Left lung (tissue), 10 donors: ENCODE data around the gene CISTR. TPM values are rescaled to one million over a fixed set of nuclear protein-coding genes. Genes with fewer than 3 reads are reported as not detected.

Experiments used
- ATAC-seq: fragments of 200-7000 bp; cut with Tn5 transposase; one replicate; pipeline ENCODE4 v1.9.1; 2020; ENCODE audit warnings: moderate library complexity
- DNase-seq, 4 donors: peaks; one replicate each; pipeline ENCODE4 v3.0.0-alpha.2; 2013 to 2020
- H3K27ac ChIP-seq, 2 donors: fragments of 200-600 bp; sonication (generic) in 1 of 2; one replicate each; pipeline versions ENCODE4 v1.5.0 to v1.8.0; 2020 to 2021
- H3K27me3 ChIP-seq, 2 donors: fragments of 200-600 bp; sonication (generic) in 1 of 2; one replicate each; pipeline versions ENCODE4 v1.5.0 to v1.8.0; 2020 to 2021
- H3K36me3 ChIP-seq, 2 donors: fragments of 200-600 bp; sonication (generic) in 1 of 2; one replicate each; pipeline versions ENCODE4 v1.5.0 to v1.8.0; 2020 to 2021
- H3K4me1 ChIP-seq, 2 donors: fragments of 200-600 bp; one replicate each; pipeline ENCODE4 v1.8.0; 2021
- H3K4me3 ChIP-seq, 2 donors: fragments of 200-600 bp; sonication (generic) in 1 of 2; one replicate each; pipeline versions ENCODE4 v1.5.0 to v1.8.0; 2020 to 2021; ENCODE audit warnings: mild to moderate bottlenecking in 1 of 2
- H3K9me3 ChIP-seq, 2 donors: fragments of 200-600 bp; sonication (generic) in 1 of 2; one replicate each; pipeline versions ENCODE4 v1.5.0 to v1.8.0; 2020 to 2021
- CTCF ChIP-seq, 2 donors: fragments of 200-600 bp; sonication (generic) in 1 of 2; IDR thresholded peaks; one replicate each; pipeline versions ENCODE4 v1.5.0 to v1.8.0; 2021; ENCODE audit warnings: antibody characterized with exemption in 2 of 2
- intact Hi-C, 2 donors: fragments of 100-400 bp; cut with DNase I; formaldehyde crosslinking; loops; one replicate each; pipeline versions ENCODE4 v1.11.2 to v1.14.2; 2022
- polyA plus RNA-seq, 6 donors: library from polyadenylated mRNA; unstranded; fragments of 120-200 nt; gene quantifications; one replicate each; pipeline ENCODE4 v1.2.1, GENCODE V29; 2013; ENCODE audit not compliant: insufficient read length in 6 of 6
- total RNA-seq, 2 donors: library from RNA; stranded (reverse); fragmentation: NEBNext Ultra II Directional; extraction: Animal tissue kit (Norgen Biotek cat#: 25700); gene quantifications; one replicate each; pipeline ENCODE4 v1.2.1, GENCODE V29; 2021
- donor health status: DM: no; HTN: yes; CAD: no.
- donor health status: DM: no; HTN: no; CAD: no.

The CISTR gene
- total and polyA plus RNA-seq, 8 donors, result not detected

- Histone ChIP-seq H3K27me3 (peaks cover 17 to 76% of the 10 kb centered on the region in 2 donors), H3K4me3 (no peak overlapping the region), H3K27ac (no peak overlapping the region), H3K9me3 (no peaks in the 10 kb centered on the region), H3K4me1 (peaks cover 12 to 14% of the 10 kb centered on the region in 2 donors), H3K36me3 (no peaks in the 10 kb centered on the region)
- intact Hi-C loops, result no loop called here
- DNase-seq (no peak), ATAC-seq (no peak)
- no peak for TF ChIP-seq CTCF (IDR thresholded peaks at IDR 0.05)
Observed at GRCh38 chr12:53758081-53758729, 6.4 kb upstream of the CISTR start.

- Histone ChIP-seq H3K27ac (no peak overlapping the region), H3K9me3 (no peaks in the 10 kb centered on the region), H3K4me1 (peaks cover 12 to 15% of the 10 kb centered on the region in 2 donors), H3K36me3 (no peaks in the 10 kb centered on the region), H3K27me3 (peaks cover 11 to 77% of the 10 kb centered on the region in 2 donors), H3K4me3 (no peak overlapping the region)
- DNase-seq (peak in 3 of 4 donors; percentile 74 to 88 (median 76)), ATAC-seq (peak; percentile 82)
- peak; percentile 89 to 91 for TF ChIP-seq CTCF (IDR thresholded peaks at IDR 0.05)
- intact Hi-C loops, result no loop called here
Observed at GRCh38 chr12:53757101-53757770, 5.5 kb upstream of the CISTR start.

GRCh38 chr12:53756300-53757100, 4.7 kb upstream of the CISTR start:
- Histone ChIP-seq H3K9me3 (no peaks in the 10 kb centered on the region), H3K4me3 (no peak overlapping the region), H3K27me3 (peaks cover 15 to 77% of the 10 kb centered on the region in 2 donors), H3K27ac (no peak overlapping the region), H3K36me3 (no peaks in the 10 kb centered on the region), H3K4me1 (peaks cover 12 to 22% of the 10 kb centered on the region in 2 donors)
- ATAC-seq (no peak), DNase-seq (no peak)
- TF ChIP-seq CTCF (IDR thresholded peaks at IDR 0.05), result no peak
- intact Hi-C loops, result no loop called here

- no peak for TF ChIP-seq CTCF (IDR thresholded peaks at IDR 0.05)
- Histone ChIP-seq H3K27ac (no peak overlapping the region), H3K9me3 (no peaks in the 10 kb centered on the region), H3K27me3 (peaks cover 21 to 77% of the 10 kb centered on the region in 2 donors), H3K4me3 (no peak overlapping the region), H3K36me3 (no peaks in the 10 kb centered on the region), H3K4me1 (peaks cover 17 to 28% of the 10 kb centered on the region in 2 donors)
- ATAC-seq, result no peak
- DNase-seq, result no peak
- intact Hi-C loops, result no loop called here
Observed at GRCh38 chr12:53755893-53756292, 4.1 kb upstream of the CISTR start.

GRCh38 chr12:53755451-53755891, 3.7 kb upstream of the CISTR start:
- H3K9me3 ChIP-seq, result no peaks in the 10 kb centered on the region
- H3K36me3 ChIP-seq, result no peaks in the 10 kb centered on the region
- H3K27ac ChIP-seq, result no peak overlapping the region
- ATAC-seq, result no peak
- peaks cover 17 to 32% of the 10 kb centered on the region in 2 donors for H3K4me1 ChIP-seq
- no peak for DNase-seq
- no peak overlapping the region for H3K4me3 ChIP-seq
- intact Hi-C loops, result no loop called here
- TF ChIP-seq CTCF (IDR thresholded peaks at IDR 0.05), result no peak
- H3K27me3 ChIP-seq, result peaks cover 25 to 77% of the 10 kb centered on the region in 2 donors
